ENCODE data around the gene MRPS31.
"Not testable (repeated sequence)": the region's sequence is repeated elsewhere in the genome, so short reads cannot be mapped to it uniquely, and the experiment has no call there.

Gene MRPS31

GRCh38 chr13:40755082-40755700, 15.8 kb downstream of the MRPS31 start:
- no peak overlapping the region for H3K9ac ChIP-seq (ENCODE audit: low read length)
- H3K27ac ChIP-seq (ENCODE audit: low read depth, low read length): no peak overlapping the region
- no peaks in the 10 kb centered on the region for H3K9me3 ChIP-seq (ENCODE audit: low read length)
- no peaks in the 10 kb centered on the region for H3K4me1 ChIP-seq (ENCODE audit: insufficient read depth, low read length)
- peaks cover 34% of the 10 kb centered on the region for H3K36me3 ChIP-seq (ENCODE audit: insufficient read depth, low read length)
- no peak overlapping the region for H3K4me3 ChIP-seq (ENCODE audit: low read depth in 1 of 2, low read length in 2 of 2)
- H3K27me3 ChIP-seq (ENCODE audit: control insufficient read depth in 1 of 2, insufficient read depth in 2 of 2, low read length in 2 of 2): no peaks in the 10 kb centered on the region

DNA sequence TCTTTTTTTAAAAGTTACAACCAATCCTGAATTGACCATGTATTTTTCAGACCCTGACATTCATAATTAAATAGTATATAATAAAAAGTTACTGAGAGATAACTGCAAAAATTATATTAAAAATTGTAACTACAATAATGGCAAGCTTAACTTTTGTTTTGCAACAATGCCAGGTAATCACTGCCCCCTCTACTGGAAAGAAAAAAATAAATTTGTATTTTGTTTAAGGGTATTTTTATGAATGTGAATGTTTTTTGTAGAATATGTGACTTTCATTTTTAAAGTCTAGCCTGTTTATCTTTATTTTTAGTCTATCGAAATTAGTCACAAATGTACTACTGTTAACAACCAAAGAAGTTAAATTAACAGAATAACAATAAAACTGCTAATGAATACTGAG, 21.7 kb downstream of the MRPS31 start:
- no peaks in the 10 kb centered on the region for H3K27me3 ChIP-seq (ENCODE audit: control insufficient read depth in 1 of 2, insufficient read depth in 2 of 2, low read length in 2 of 2)
- no peak overlapping the region for H3K9ac ChIP-seq (ENCODE audit: low read length)
- H3K9me3 ChIP-seq (ENCODE audit: low read length): no peaks in the 10 kb centered on the region
- H3K27ac ChIP-seq (ENCODE audit: low read depth, low read length): no peak overlapping the region
- no peak overlapping the region for H3K4me3 ChIP-seq (ENCODE audit: low read depth in 1 of 2, low read length in 2 of 2)
- peaks cover 19% of the 10 kb centered on the region for H3K36me3 ChIP-seq (ENCODE audit: insufficient read depth, low read length)
- no peaks in the 10 kb centered on the region for H3K4me1 ChIP-seq (ENCODE audit: insufficient read depth, low read length)

DNA sequence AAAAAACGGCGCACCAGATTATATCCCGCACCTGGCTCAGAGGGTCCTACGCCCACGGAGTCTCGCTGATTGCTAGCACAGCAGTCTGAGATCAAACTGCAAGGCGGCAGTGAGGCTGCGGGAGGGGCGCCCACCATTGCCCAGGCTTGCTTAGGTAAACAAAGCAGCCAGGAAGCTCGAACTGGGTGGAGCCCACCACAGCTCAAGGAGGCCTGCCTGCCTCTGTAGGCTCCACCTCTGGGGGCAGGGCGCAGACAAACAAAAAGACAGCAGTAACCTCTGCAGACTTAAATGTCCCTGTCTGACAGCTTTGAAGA, 35.8 kb downstream of the MRPS31 start:
- H3K27ac ChIP-seq (ENCODE audit: low read depth, low read length); H3K9me3 ChIP-seq (ENCODE audit: low read length); H3K9ac ChIP-seq (ENCODE audit: low read length); H3K27me3 ChIP-seq (ENCODE audit: control insufficient read depth in 1 of 2, insufficient read depth in 2 of 2, low read length in 2 of 2); H3K4me1 ChIP-seq (ENCODE audit: insufficient read depth, low read length); H3K36me3 ChIP-seq (ENCODE audit: insufficient read depth, low read length); H3K4me3 ChIP-seq (ENCODE audit: low read depth in 1 of 2, low read length in 2 of 2): not testable (repeated sequence)

DNA sequence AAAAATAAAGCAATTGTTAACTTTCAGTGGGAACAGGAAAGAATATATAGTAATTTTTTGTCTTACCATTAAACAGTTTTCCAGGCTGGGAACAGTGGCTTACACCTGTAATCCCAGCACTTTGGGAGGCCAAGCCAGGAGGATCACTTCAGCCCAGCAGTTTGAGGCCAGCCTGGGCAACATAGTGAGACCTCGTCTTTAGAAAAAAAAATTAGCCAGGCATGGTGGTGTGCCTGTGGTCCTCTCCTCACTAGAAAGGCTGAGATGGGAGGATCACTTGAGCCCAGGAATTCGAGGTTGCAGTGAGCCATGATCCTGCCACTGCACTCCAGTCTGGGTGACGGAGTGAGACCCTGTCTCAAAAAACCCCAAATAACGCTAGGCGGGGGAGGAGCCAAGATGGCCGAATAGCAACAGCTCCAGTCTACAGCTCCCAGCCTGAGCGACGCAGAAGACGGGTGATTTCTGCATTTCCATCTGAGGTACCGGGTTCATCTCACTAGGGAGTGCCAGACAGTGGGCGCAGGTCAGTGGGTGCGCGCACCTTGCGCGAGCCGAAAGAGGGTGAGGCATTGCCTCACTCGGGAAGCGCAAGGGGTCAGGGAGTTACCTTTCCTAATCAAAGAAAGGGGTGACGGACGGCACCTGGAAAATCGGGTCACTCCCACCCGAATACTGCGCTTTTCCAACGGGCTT, 36.3 kb downstream of the MRPS31 start:
- not testable (repeated sequence) for H3K4me3 ChIP-seq (ENCODE audit: low read depth in 1 of 2, low read length in 2 of 2); H3K27ac ChIP-seq (ENCODE audit: low read depth, low read length); H3K9me3 ChIP-seq (ENCODE audit: low read length); H3K4me1 ChIP-seq (ENCODE audit: insufficient read depth, low read length); H3K9ac ChIP-seq (ENCODE audit: low read length); H3K27me3 ChIP-seq (ENCODE audit: control insufficient read depth in 1 of 2, insufficient read depth in 2 of 2, low read length in 2 of 2); H3K36me3 ChIP-seq (ENCODE audit: insufficient read depth, low read length)

- Histone ChIP-seq H3K27ac (ENCODE audit: low read depth, low read length) (no peak overlapping the region), H3K9ac (ENCODE audit: low read length) (no peak overlapping the region), H3K36me3 (ENCODE audit: insufficient read depth, low read length) (peaks cover 5% of the 10 kb centered on the region), H3K9me3 (ENCODE audit: low read length) (no peaks in the 10 kb centered on the region), H3K4me1 (ENCODE audit: insufficient read depth, low read length) (no peaks in the 10 kb centered on the region), H3K27me3 (ENCODE audit: control insufficient read depth in 1 of 2, insufficient read depth in 2 of 2, low read length in 2 of 2) (no peaks in the 10 kb centered on the region), H3K4me3 (ENCODE audit: low read depth in 1 of 2, low read length in 2 of 2) (no peak overlapping the region)
Observed at GRCh38 chr13:40732658-40733057, 38.3 kb downstream of the MRPS31 start.

DNA sequence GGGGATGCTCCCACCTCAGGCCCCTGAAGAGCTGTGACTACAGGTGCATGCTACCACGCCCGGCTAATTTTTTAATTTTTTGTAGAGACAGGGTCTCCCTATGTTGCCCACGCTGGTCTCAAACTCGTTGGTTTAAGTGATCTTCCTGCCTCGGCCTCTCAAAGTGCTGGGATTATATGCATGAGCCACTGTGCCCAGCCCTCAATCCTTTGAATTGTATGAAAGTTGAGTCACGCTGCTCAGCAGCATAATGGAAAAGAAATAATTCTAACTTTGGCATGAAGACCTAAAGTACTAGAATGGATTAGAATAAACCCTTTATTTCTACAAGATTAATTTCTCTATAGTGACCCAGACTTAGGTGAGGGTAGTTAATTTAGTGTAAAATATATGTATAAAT, 42.4 kb downstream of the MRPS31 start:
- Histone ChIP-seq H3K27ac (ENCODE audit: low read depth, low read length) (no peak overlapping the region), H3K36me3 (ENCODE audit: insufficient read depth, low read length) (peaks cover 5% of the 10 kb centered on the region)

GRCh38 chr13:40714433-40714832, 56.6 kb downstream of the MRPS31 start:
- not testable (repeated sequence) for H3K27me3 ChIP-seq (ENCODE audit: control insufficient read depth in 1 of 2, insufficient read depth in 2 of 2, low read length in 2 of 2); H3K27ac ChIP-seq (ENCODE audit: low read depth, low read length); H3K4me3 ChIP-seq (ENCODE audit: low read depth in 1 of 2, low read length in 2 of 2); H3K9me3 ChIP-seq (ENCODE audit: low read length); H3K4me1 ChIP-seq (ENCODE audit: insufficient read depth, low read length); H3K9ac ChIP-seq (ENCODE audit: low read length)
- H3K36me3 ChIP-seq (ENCODE audit: insufficient read depth, low read length): peaks cover 16% of the 10 kb centered on the region

More for the DNA sequence above, 42.4 kb downstream of the MRPS31 start:
- Histone ChIP-seq H3K9ac (ENCODE audit: low read length) (no peak overlapping the region), H3K4me1 (ENCODE audit: insufficient read depth, low read length) (no peaks in the 10 kb centered on the region), H3K4me3 (ENCODE audit: low read depth in 1 of 2, low read length in 2 of 2) (no peak overlapping the region), H3K27me3 (ENCODE audit: control insufficient read depth in 1 of 2, insufficient read depth in 2 of 2, low read length in 2 of 2) (no peaks in the 10 kb centered on the region), H3K9me3 (ENCODE audit: low read length) (no peaks in the 10 kb centered on the region)

DNA sequence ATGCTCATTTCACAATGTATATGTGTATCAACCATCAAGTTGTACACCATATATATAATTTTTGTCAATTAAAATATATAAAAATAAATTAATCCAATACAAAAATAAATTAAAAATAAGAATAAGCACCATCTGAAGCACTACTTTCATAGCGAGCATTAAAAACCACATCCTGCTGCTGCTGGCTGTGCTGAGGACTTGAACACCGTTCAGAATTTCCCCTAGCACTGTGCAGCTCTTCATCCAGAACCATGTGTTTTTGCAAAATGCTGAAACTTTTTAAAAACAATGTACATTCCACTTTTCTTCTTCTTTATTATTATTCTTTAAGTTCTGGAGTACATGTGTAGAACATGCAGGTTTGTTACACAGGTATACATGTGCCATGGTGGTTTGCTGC, 64.6 kb downstream of the MRPS31 start:
- no peaks in the 10 kb centered on the region for H3K4me1 ChIP-seq (ENCODE audit: insufficient read depth, low read length)
- no peak overlapping the region for H3K4me3 ChIP-seq (ENCODE audit: low read depth in 1 of 2, low read length in 2 of 2)
- H3K27me3 ChIP-seq (ENCODE audit: control insufficient read depth in 1 of 2, insufficient read depth in 2 of 2, low read length in 2 of 2): no peaks in the 10 kb centered on the region
- no peak overlapping the region for H3K9ac ChIP-seq (ENCODE audit: low read length)
- H3K9me3 ChIP-seq (ENCODE audit: low read length): no peaks in the 10 kb centered on the region
- no peak overlapping the region for H3K27ac ChIP-seq (ENCODE audit: low read depth, low read length)
- no peaks in the 10 kb centered on the region for H3K36me3 ChIP-seq (ENCODE audit: insufficient read depth, low read length)

GRCh38 chr13:40697711-40698110, 73.3 kb downstream of the MRPS31 start:
- Histone ChIP-seq H3K9me3 (ENCODE audit: low read length) (no peaks in the 10 kb centered on the region), H3K4me1 (ENCODE audit: insufficient read depth, low read length) (no peaks in the 10 kb centered on the region), H3K27me3 (ENCODE audit: control insufficient read depth in 1 of 2, insufficient read depth in 2 of 2, low read length in 2 of 2) (no peaks in the 10 kb centered on the region), H3K27ac (ENCODE audit: low read depth, low read length) (no peak overlapping the region), H3K36me3 (ENCODE audit: insufficient read depth, low read length) (no peaks in the 10 kb centered on the region), H3K9ac (ENCODE audit: low read length) (no peak overlapping the region), H3K4me3 (ENCODE audit: low read depth in 1 of 2, low read length in 2 of 2) (no peak overlapping the region)

GRCh38 chr13:40694426-40694825, 76.6 kb downstream of the MRPS31 start:
- H3K27me3 ChIP-seq (ENCODE audit: control insufficient read depth in 1 of 2, insufficient read depth in 2 of 2, low read length in 2 of 2): no peaks in the 10 kb centered on the region
- H3K9me3 ChIP-seq (ENCODE audit: low read length): no peaks in the 10 kb centered on the region
- no peak overlapping the region for H3K9ac ChIP-seq (ENCODE audit: low read length)
- H3K36me3 ChIP-seq (ENCODE audit: insufficient read depth, low read length): no peaks in the 10 kb centered on the region
- H3K4me3 ChIP-seq (ENCODE audit: low read depth in 1 of 2, low read length in 2 of 2): no peak overlapping the region
- H3K4me1 ChIP-seq (ENCODE audit: insufficient read depth, low read length): no peaks in the 10 kb centered on the region
- H3K27ac ChIP-seq (ENCODE audit: low read depth, low read length): no peak overlapping the region

DNA sequence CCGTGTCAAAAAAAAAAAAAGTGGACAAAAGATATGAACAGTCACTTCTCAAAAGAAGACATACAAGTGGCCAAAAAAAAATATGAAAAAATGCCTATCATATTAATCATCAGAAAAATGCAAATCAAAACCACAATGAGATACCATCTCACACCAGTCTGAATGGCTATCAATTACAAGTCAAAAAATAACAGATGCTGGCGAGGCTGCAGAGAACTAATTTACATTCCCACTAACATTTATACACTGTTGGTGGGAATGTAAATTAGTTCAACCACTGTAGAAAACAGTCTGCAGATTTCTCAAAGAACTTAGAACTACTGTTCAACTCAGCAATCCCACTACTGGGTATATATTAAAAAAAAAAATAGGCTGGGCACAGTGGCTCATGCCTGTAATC, 78.0 kb downstream of the MRPS31 start:
- Histone ChIP-seq H3K4me1 (ENCODE audit: insufficient read depth, low read length) (no peaks in the 10 kb centered on the region), H3K9me3 (ENCODE audit: low read length) (no peaks in the 10 kb centered on the region), H3K36me3 (ENCODE audit: insufficient read depth, low read length) (no peaks in the 10 kb centered on the region), H3K4me3 (ENCODE audit: low read depth in 1 of 2, low read length in 2 of 2) (no peak overlapping the region), H3K27me3 (ENCODE audit: control insufficient read depth in 1 of 2, insufficient read depth in 2 of 2, low read length in 2 of 2) (no peaks in the 10 kb centered on the region), H3K27ac (ENCODE audit: low read depth, low read length) (no peak overlapping the region), H3K9ac (ENCODE audit: low read length) (no peak overlapping the region)

DNA sequence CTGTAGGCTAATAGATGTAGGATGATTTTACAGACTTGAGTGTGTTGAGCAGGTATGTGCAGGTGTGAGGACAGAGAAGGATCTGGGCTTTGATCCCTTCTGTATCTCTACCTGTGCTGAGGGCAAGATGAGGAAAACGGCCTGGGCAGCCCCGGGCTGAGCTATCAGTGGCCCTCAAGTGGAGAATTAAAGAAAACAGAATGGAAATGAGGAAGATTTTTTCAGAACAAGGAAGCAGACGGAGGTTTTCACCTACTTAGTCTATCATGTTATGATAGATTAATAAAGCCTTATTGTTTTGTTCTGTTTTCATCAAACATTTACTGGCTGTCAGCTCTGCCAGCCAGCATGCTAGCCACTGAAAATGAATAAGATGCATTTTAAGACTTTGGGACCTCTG, 82.2 kb downstream of the MRPS31 start:
- Histone ChIP-seq H3K27ac (ENCODE audit: low read depth, low read length) (no peak overlapping the region), H3K4me1 (ENCODE audit: insufficient read depth, low read length) (no peaks in the 10 kb centered on the region), H3K9me3 (ENCODE audit: low read length) (no peaks in the 10 kb centered on the region), H3K27me3 (ENCODE audit: control insufficient read depth in 1 of 2, insufficient read depth in 2 of 2, low read length in 2 of 2) (no peaks in the 10 kb centered on the region), H3K9ac (ENCODE audit: low read length) (no peak overlapping the region), H3K36me3 (ENCODE audit: insufficient read depth, low read length) (no peaks in the 10 kb centered on the region), H3K4me3 (ENCODE audit: low read depth in 1 of 2, low read length in 2 of 2) (no peak overlapping the region)
